GM19395 (cell line): ENCODE measurements around the gene CEACAM16.

Experiments used
- ATAC-seq: cut with Tn5 transposase; IDR thresholded peaks from one replicate; pipeline ENCODE4 v1.9.1; 2021; ENCODE audit warnings: mild to moderate bottlenecking, moderate library complexity; ENCODE audit not compliant: unreplicated experiment

The CEACAM16 gene

GRCh38 chr19:44757735-44758505, 59.0 kb downstream of the CEACAM16 start:
- ATAC-seq, result no peak

- ATAC-seq, result no peak
Observed at GRCh38 chr19:44758596-44758995, 59.6 kb downstream of the CEACAM16 start.

GRCh38 chr19:44759083-44759804, 60.3 kb downstream of the CEACAM16 start:
- ATAC-seq, result no peak
